Osteocyte (in vitro differentiated cells): ENCODE data around the gene PLCB4. TPM values are rescaled to one million over a fixed set of nuclear protein-coding genes. Genes with fewer than 3 reads are reported as not detected.

Experiments
- DNase-seq: peaks from one replicate; pipeline ENCODE4 v3.0.0; 2021; ENCODE audit warnings: mixed read lengths; ENCODE audit not compliant: unreplicated experiment; ENCODE audit errors: extremely low spot score
- H3K27ac Mint-ChIP-seq: one replicate; pipeline ENCODE4 v1.8.0; 2021; ENCODE audit warnings: mild to moderate bottlenecking, mixed read lengths; ENCODE audit not compliant: unreplicated experiment
- H3K27me3 Mint-ChIP-seq: one replicate; pipeline ENCODE4 v1.8.0; 2021; ENCODE audit warnings: mixed read lengths; ENCODE audit not compliant: unreplicated experiment
- H3K36me3 Mint-ChIP-seq: one replicate; pipeline ENCODE4 v1.8.0; 2021; ENCODE audit warnings: mixed read lengths; ENCODE audit not compliant: unreplicated experiment
- H3K4me1 Mint-ChIP-seq: one replicate; pipeline ENCODE4 v1.8.0; 2021; ENCODE audit warnings: mixed read lengths; ENCODE audit not compliant: unreplicated experiment
- H3K4me3 Mint-ChIP-seq: one replicate; pipeline ENCODE4 v1.8.0; 2021; ENCODE audit warnings: mild to moderate bottlenecking, moderate library complexity, mixed read lengths; ENCODE audit not compliant: unreplicated experiment
- H3K9me3 Mint-ChIP-seq: one replicate; pipeline ENCODE4 v1.8.0; 2021; ENCODE audit warnings: mixed read lengths; ENCODE audit not compliant: unreplicated experiment
- total RNA-seq: library from RNA; stranded (reverse); gene quantifications from 2 replicates; pipeline ENCODE4 v1.2.1, GENCODE V29; 2021
- TF ChIP-seq, protein P1 (sequence below): fragments of 200-600 bp; sonication (generic); IDR thresholded peaks from 2 replicates; pipeline ENCODE4 v1.5.0; 2021; ENCODE audit warnings: antibody characterized with exemption, mild to moderate bottlenecking, moderate library complexity

The PLCB4 gene
- total RNA-seq, 1 donor from 2014 or later, result 5.3 TPM

GRCh38 chr20:9068233-9068801 is 570 bp upstream of the PLCB4 start:
- no peaks in the 10 kb centered on the region for H3K36me3 Mint-ChIP-seq
- no peaks in the 10 kb centered on the region for H3K27me3 Mint-ChIP-seq
- peak overlapping the region; percentile 82 for H3K4me3 Mint-ChIP-seq
- H3K9me3 Mint-ChIP-seq, result no peaks in the 10 kb centered on the region
- TF ChIP-seq, protein P1, sequence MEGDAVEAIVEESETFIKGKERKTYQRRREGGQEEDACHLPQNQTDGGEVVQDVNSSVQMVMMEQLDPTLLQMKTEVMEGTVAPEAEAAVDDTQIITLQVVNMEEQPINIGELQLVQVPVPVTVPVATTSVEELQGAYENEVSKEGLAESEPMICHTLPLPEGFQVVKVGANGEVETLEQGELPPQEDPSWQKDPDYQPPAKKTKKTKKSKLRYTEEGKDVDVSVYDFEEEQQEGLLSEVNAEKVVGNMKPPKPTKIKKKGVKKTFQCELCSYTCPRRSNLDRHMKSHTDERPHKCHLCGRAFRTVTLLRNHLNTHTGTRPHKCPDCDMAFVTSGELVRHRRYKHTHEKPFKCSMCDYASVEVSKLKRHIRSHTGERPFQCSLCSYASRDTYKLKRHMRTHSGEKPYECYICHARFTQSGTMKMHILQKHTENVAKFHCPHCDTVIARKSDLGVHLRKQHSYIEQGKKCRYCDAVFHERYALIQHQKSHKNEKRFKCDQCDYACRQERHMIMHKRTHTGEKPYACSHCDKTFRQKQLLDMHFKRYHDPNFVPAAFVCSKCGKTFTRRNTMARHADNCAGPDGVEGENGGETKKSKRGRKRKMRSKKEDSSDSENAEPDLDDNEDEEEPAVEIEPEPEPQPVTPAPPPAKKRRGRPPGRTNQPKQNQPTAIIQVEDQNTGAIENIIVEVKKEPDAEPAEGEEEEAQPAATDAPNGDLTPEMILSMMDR, result no peak
- H3K27ac Mint-ChIP-seq, result peak overlapping the region; percentile 89
- DNase-seq, result peak; percentile 89
- H3K4me1 Mint-ChIP-seq, result peaks cover 44% of the 10 kb centered on the region

DNA sequence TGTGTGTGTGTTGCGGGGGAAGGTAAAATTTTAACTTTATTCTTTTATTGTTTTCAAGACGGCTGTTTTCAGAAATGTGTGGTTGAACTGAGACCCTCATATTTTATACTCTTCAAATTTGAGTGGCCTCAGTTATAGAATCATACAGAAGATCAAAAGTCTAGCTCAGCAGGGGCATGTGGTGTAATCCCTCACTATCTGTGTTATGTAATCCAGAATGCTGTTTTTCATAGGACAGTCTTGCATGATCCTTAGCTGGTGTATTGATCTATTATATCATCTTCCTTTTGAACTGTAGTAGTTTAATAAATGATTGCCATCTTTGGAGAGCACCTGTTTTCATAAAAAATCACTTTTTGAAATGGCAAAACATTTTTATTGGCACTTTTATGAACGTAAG is 1.4 kb downstream of the PLCB4 start:
- H3K4me3 Mint-ChIP-seq, result no peak overlapping the region
- peaks cover 44% of the 10 kb centered on the region for H3K4me1 Mint-ChIP-seq
- H3K27me3 Mint-ChIP-seq, result no peaks in the 10 kb centered on the region
- TF ChIP-seq, protein P1, result no peak
- no peaks in the 10 kb centered on the region for H3K9me3 Mint-ChIP-seq
- H3K36me3 Mint-ChIP-seq, result no peaks in the 10 kb centered on the region
- no peak for DNase-seq
- no peak overlapping the region for H3K27ac Mint-ChIP-seq

GRCh38 chr20:9071976-9072726 is 3.3 kb downstream of the PLCB4 start:
- Mint-ChIP-seq H3K36me3 (no peaks in the 10 kb centered on the region), H3K4me1 (peaks cover 33% of the 10 kb centered on the region), H3K9me3 (no peaks in the 10 kb centered on the region), H3K27me3 (no peaks in the 10 kb centered on the region), H3K27ac (no peak overlapping the region), H3K4me3 (no peak overlapping the region)
- TF ChIP-seq, protein P1, result no peak
- no peak for DNase-seq

GRCh38 chr20:9072861-9073500 is 4.1 kb downstream of the PLCB4 start:
- Mint-ChIP-seq H3K4me3 (no peak overlapping the region), H3K36me3 (no peaks in the 10 kb centered on the region), H3K27ac (no peak overlapping the region), H3K9me3 (no peaks in the 10 kb centered on the region), H3K4me1 (peaks cover 29% of the 10 kb centered on the region), H3K27me3 (no peaks in the 10 kb centered on the region)
- no peak for DNase-seq
- TF ChIP-seq, protein P1, result no peak
